ENCODE data around the gene GAS7.

GRCh38 chr17:10058921-10059683, 139.3 kb downstream of the GAS7 start:
- no peak for TF ChIP-seq CTCF (IDR thresholded peaks at IDR 0.05 in 2 of 3, conservative IDR thresholded peaks at IDR 0.05 in 1 of 3; ENCODE audit: control insufficient read depth in 2 of 3, extremely low read depth in 1 of 3, insufficient read depth in 1 of 3, low read depth in 3 of 3, low read length in 3 of 3)
- no peak for TF ChIP-seq CHD1 (IDR thresholded peaks at IDR 0.05; ENCODE audit: low read depth, low read length)
- TF ChIP-seq ETV6 (conservative IDR thresholded peaks at IDR 0.05 in 1 of 2, IDR thresholded peaks at IDR 0.05 in 1 of 2; ENCODE audit: borderline replicate concordance in 1 of 2, low read depth in 1 of 2), result 0 out of 4 replicates have a peak, but pooled peaks of 1 of the 2 experiments have one; percentile 11
- no peak for TF ChIP-seq RBBP5 (conservative IDR thresholded peaks at IDR 0.05)
- TF ChIP-seq JUND (IDR thresholded peaks at IDR 0.05; ENCODE audit: low read depth, low read length), result no peak
- no peak for TF ChIP-seq MTA2 (IDR thresholded peaks at IDR 0.05; ENCODE audit: low read depth)
- no peak for TF ChIP-seq EP300 (IDR thresholded peaks at IDR 0.05; ENCODE audit: borderline replicate concordance in 1 of 2, control insufficient read depth in 1 of 2, low read depth in 2 of 2, low read length in 2 of 2)
- no peak for TF ChIP-seq RAD21 (IDR thresholded peaks at IDR 0.05; ENCODE audit: insufficient read depth, low read depth, low read length)
